GM19468 (cell line): ENCODE data around the gene TNRC18.
"Not testable (repeated sequence)": the region's sequence is repeated elsewhere in the genome, so short reads cannot be mapped to it uniquely, and the experiment has no call there.

Experiments used
- ATAC-seq: cut with Tn5 transposase; IDR thresholded peaks from one replicate; pipeline ENCODE4 v1.9.1; 2021; ENCODE audit warnings: mild to moderate bottlenecking, moderate library complexity, moderate number of reproducible peaks; ENCODE audit not compliant: unreplicated experiment; ENCODE audit errors: extremely low read depth

Gene TNRC18

GRCh38 chr7:5303591-5304505, 119.8 kb downstream of the TNRC18 start:
- no peak for ATAC-seq

- ATAC-seq, result no peak
Measured at GRCh38 chr7:5303061-5303460, 120.6 kb downstream of the TNRC18 start.

GRCh38 chr7:5302577-5302976, 121.1 kb downstream of the TNRC18 start:
- no peak for ATAC-seq

- no peak for ATAC-seq
Measured at GRCh38 chr7:5300366-5300765, 123.3 kb downstream of the TNRC18 start.

- no peak for ATAC-seq
Measured at GRCh38 chr7:5296611-5297226, 126.9 kb downstream of the TNRC18 start.

- no peak for ATAC-seq
Measured at GRCh38 chr7:5296015-5296610, 127.5 kb downstream of the TNRC18 start.

- ATAC-seq, result no peak
Measured at GRCh38 chr7:5295039-5296014, 128.3 kb downstream of the TNRC18 start.

GRCh38 chr7:5294169-5294987, 129.3 kb downstream of the TNRC18 start:
- ATAC-seq, result no peak

- ATAC-seq, result not testable (repeated sequence)
Measured at GRCh38 chr7:5291711-5292335, 131.8 kb downstream of the TNRC18 start.

GRCh38 chr7:5291301-5291700, 132.3 kb downstream of the TNRC18 start:
- no peak for ATAC-seq

GRCh38 chr7:5289355-5289754, 134.3 kb downstream of the TNRC18 start:
- no peak for ATAC-seq

GRCh38 chr7:5288560-5288959, 135.1 kb downstream of the TNRC18 start:
- ATAC-seq, result not testable (repeated sequence)

GRCh38 chr7:5287802-5288201, 135.8 kb downstream of the TNRC18 start:
- ATAC-seq, result no peak

GRCh38 chr7:5287373-5287772, 136.3 kb downstream of the TNRC18 start:
- not testable (repeated sequence) for ATAC-seq

- no peak for ATAC-seq
Measured at GRCh38 chr7:5286933-5287332, 136.7 kb downstream of the TNRC18 start.

- no peak for ATAC-seq
Measured at GRCh38 chr7:5284304-5285281, 139.0 kb downstream of the TNRC18 start.

- no peak for ATAC-seq
Measured at GRCh38 chr7:5283421-5284303, 140.0 kb downstream of the TNRC18 start.
